Fibroblast of skin of left quadriceps (primary cell): Measurements from ENCODE around the gene TBC1D20.
"Not testable (repeated sequence)": the region's sequence is repeated elsewhere in the genome, so short reads cannot be mapped to it uniquely, and the experiment has no call there.

Experiments
- DNase-seq, 2 experiments: peaks; one replicate each; pipeline ENCODE4 v3.0.0-alpha.2; 2013; ENCODE audit warnings: low read depth in 2 of 2

The TBC1D20 gene

DNA sequence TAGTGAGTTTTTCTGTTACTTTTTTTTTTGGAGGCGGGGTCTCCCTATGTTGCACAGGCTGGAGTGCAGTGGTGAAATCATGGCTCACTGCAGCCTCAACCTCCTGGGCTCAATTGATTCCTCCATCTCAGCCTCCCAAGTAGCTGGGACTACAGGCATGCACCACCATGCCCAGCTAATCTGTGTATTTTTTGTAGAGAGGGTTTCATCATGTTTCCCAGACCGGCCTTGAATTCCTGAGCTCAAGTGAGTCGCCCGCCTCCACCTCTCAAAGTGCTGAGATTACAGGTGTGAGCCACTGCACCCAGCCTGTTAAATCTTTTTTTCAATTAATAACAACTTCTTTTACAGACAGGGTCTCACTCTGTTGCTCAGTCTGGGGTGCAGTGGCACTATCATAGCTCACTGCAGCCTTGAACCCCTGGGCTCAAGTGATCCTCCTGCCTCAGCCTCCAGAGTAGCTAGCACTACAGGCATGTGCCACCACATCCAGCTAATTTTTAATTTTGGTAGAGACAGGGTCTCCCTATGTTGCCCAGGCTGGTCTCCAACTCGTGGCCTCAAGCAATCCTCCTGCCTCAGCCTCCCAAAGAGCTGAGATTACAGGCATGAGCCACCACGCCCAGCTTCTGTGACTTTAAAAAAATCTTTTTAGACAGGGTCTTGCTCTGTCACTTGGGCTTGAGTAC lies 14.4 kb upstream of the TBC1D20 start:
- not testable (repeated sequence) for DNase-seq

DNA sequence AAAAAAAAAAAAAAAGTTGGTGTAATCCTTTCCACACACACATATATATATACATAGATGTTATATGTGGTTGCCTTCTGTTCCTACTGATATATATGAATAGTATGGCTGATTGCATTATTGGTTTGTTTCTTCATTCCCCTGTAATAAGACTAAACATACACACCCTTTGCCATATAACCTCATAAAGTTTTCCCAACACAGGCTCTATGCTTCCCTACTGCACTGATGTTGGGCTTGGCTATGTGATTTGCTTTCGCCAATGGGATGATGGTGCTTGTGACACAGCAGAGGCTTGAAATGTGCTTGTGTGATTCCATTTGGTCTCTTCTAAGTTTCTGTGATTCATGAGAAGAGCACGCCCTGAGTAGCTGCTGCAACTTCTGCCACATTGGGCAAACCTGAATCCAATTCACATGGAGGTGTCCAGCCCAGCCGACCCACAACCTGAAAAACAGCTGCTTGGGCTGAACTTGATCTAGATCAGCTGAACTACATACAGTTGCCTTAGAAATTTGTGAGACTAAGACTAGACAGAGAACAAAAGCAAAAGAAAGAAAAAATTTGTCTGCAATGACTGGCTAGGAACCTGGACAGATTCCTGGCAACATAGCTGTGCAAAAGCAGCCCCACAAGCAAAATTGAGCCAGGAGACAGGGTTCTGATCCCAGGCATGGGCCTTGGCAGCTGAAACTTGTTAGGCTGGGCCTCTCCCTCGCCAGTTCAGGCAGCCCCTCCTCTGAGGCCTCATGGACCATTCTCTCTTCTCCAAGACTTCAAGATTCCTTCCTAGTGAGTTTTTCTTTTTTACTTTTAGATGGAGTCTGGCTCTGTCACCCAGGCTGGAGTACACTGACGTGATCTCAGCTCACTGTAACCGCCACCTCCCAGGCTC lies 13.4 kb upstream of the TBC1D20 start:
- DNase-seq: no peak

DNA sequence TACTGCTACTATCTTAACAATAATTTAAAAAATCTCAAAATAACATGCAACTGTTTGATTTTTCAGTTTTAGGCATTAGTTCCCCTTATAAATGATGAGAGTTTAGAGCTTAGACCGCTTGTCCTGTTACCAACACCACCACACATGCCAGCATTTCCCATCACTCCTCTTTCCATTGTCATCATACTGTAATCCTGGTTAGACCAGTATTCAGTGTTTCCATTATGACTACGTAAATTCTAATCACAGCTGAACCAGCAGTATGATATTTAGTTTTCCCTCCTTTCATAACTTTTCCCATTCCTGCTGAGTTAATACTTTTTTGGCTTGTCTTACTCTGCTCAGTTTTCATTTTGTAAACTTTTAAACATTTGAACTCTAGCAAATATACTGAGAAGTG lies 12.2 kb upstream of the TBC1D20 start:
- no peak for DNase-seq

DNA sequence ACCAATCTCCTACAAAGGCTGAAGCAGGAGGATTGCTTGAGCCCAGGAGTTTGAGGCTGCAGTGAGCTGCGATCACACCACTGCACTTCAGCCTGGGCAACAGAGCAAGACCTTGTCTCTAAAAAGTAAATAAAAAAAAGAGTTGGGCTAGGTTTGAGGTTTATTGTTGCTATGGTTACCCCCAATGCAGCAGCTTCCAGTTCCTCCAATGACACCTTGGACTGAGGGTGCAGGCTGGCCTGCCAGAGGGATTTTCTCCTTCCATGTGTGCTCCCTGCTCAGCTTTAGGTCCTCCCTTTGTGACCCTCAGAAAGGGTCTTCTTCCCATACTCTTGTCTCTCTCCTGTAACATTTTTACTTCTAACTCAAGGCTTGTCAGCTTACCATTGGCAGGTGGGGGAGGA lies 10.6 kb upstream of the TBC1D20 start:
- DNase-seq: no peak

DNA sequence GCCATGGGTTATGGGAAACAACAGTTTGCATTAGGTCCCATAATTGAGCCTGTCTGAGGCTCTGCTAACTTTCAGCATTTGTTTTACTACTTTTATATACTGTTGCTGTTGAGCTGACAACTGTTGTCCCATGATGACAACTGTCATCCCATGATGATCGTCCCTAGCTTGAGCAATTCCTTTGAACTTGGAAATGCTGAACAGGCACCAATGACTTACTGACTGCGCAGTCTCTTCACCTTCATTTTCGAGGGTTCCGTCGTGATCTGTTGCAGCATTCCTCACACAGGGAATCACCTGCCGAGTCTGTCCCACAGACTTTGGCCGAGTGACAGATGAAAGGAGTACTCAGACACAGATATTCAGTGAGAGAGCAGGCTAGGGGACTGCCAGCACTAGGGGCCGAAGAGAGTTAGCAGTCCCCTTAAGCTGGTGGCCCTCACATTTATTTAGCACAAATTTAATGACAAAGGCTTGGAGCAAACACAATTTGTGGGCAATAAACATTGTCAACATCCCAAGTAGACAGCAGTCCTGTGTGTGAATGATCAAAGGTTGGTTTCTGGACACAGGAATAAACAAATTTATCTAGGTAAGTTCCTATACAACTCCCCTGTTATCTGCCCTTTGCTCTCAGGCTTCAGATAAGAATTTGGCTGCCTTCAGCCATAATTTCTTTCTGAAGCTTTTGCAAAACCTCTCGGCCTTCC lies 10.0 kb upstream of the TBC1D20 start:
- no peak for DNase-seq

DNA sequence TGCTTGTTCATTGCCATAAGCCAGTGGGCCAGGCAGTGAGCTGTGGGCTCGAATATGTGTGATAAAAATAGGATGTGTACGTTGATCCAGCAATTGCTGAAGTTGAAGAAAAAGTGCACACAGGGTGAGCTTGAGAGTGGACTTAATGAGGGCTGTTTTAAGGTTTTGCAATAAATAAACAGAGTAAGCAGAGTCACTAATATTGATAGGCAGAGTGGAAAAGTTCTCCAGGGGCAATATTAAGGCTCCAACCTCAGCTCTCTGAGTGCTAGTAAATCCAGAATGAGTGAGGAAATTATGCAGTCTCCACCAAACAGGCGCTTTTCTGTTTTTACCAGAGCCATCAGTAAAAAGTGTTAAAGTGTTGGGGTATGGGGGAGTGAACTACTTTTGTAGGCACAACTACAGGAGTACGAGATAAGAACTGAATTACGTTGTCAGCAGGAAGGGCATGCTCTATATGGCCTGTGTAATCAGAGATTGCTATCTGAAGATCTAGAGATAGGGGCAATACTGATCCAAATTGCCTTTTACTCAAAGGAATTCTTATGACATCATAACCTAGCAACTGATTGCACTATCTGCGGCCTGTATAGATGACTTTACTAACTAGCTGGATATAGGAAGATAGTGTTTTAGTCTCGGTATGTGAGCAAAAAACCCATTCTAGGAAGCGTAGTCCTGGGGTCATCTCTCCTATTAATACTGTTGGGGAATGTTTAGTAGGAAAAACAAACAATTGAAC lies 7.6 kb upstream of the TBC1D20 start:
- DNase-seq: no peak

DNA sequence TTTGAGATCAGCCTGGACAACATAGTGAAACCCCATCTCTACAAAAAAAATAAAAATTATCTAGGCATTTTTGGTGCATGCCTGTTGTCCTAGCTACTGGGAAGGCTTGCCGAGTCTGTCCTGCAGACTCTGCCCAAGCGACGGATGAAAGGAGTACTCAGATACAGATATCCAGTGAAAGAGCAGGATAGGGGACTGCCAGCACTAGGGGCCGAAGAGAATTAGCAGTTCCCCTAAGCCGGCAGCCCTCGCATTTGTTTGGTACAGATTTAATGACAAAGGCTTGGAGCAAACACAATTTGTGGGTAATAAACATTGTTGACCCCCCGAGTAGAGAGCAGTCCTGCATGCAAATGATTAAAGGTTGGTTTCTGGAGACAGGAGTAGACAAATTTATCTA lies 5.4 kb upstream of the TBC1D20 start:
- DNase-seq: no peak

DNA sequence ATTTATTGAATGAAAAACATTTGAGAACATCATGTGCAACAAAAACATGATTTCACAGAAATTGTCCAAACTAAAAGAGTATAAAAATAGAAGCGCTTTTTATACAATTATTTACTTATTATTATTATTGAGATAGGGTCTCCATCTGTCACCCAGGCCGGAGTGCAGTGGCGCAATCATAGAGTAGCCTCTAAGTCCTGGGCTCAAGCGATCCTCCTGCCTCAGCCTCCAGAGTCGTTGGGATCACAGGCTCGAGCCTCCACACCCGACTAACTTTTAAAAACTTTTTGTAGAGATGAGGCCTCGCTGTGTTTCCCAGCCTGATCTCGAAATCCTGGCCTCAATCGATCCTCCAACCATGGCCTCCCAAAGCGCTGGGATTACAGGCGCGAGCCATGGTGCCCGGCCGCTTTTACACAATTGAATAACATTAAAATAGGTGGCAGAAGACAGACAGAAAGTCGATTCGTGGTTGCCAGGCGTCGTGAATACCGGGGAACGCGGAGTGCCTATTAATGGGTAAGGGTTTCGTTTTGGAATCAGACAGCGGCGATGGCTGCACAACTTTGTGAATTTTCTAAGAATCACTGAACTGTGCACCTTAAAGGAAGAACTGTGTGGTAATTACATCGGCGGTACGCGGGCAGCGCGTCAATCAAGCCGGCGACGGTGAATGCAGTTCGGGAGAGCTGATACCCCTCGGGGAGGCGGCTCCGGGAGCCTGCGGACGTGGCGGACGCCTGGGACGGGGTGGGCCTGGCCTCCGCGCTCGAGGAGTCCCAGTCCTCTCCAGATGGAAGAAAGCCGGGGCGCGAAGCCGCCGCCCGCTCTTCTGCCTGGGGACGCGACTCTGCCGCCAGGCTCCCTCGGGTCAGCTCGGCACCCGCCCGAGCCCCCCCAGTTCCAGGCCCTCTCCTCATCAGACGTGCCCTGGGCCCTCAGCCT lies 807 bp downstream of the TBC1D20 start:
- no peak for DNase-seq

DNA sequence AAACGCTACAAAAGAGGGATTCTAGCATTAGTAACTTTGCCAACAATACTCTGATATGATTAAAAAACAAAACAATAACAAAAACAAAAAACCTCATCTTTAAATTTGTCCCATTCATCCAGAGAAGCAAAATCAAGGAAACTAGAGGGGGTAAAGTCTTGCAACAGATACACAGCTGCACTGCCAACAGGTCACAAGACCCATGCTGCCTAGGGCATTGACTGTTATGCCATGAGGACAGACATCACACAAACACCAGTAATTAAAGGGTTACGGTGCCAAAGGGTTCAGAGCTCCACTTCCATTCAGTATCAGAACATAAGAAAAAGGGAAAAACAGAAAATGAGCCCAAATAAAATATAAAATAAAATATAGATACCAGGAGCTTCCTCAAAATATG lies 1.6 kb downstream of the TBC1D20 start:
- DNase-seq: no peak

DNA sequence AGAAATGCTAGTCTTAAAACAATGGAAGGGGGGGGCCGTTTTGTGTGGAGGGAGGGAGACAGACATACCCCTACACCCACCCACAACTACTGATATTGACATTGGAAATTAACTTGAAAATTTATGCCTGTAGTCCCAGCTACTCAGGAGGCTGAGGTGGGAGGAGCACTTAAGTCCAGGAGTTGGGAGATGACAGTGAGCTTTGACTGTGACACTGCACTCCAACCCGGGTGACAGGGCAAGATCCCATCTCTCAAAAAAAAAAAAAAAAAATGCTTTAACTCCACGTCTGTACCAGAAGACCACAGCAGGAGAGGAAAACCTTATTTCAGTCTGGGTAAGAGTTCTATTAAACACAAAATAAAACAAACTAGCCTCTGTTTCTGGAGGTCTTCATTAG lies 2.2 kb downstream of the TBC1D20 start:
- DNase-seq: no peak

DNA sequence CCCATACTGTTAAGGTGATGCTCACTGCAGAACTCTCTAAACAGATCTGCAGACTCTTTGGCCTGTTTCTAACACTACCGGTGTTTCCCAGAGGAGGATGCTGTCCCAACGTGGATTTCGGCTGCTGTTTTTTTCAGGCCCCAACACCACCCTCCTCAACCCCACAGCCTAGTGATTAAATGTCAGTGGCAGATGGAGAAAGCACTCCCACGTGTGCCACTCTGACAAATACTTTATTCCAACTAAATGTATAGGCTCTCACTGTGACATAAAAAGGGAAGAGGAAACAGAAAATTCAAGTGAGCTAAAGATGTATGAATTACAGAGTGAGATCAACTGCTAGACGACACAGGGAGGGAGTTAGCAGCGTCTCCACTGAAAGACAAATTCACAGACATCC lies 3.6 kb downstream of the TBC1D20 start:
- DNase-seq: no peak

DNA sequence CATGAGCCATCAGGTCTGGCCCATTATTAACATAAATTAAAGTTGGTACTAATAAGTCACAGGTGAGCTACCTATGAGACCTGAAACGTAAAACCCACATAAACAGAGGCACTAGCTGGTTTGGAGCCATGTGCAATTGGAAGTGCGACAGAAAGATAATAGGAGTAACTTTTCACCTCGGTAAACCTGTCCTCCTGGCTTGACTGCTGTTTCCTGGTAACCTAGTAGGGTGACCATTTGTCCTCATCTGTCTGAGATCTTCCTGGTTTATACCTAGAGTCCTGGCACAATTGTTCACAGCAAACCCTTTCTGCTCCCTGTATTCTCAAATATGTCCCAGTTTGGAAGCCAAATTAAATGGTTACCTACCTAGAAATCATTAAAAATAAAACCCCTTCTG lies 7.4 kb downstream of the TBC1D20 start:
- DNase-seq: no peak

DNA sequence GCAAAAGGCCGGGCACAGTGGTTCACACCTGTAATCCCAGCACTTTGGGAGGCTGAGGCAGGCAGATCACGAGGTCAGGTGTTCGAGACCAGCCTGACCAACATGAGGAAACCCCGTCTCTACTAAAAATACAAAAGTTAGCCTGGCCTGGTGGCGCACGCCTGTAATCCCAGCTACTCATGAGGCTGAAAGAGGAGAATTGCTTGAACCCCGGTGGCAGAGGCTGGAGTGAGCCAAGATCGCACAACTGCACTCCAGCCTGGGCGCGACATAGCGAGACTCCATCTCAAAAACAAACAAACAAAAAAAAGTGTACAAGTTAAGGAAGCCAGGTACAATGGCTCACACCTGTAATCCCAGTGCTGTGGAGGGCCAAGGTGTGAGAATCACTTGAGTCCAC lies 10.3 kb downstream of the TBC1D20 start:
- DNase-seq: not testable (repeated sequence)

DNA sequence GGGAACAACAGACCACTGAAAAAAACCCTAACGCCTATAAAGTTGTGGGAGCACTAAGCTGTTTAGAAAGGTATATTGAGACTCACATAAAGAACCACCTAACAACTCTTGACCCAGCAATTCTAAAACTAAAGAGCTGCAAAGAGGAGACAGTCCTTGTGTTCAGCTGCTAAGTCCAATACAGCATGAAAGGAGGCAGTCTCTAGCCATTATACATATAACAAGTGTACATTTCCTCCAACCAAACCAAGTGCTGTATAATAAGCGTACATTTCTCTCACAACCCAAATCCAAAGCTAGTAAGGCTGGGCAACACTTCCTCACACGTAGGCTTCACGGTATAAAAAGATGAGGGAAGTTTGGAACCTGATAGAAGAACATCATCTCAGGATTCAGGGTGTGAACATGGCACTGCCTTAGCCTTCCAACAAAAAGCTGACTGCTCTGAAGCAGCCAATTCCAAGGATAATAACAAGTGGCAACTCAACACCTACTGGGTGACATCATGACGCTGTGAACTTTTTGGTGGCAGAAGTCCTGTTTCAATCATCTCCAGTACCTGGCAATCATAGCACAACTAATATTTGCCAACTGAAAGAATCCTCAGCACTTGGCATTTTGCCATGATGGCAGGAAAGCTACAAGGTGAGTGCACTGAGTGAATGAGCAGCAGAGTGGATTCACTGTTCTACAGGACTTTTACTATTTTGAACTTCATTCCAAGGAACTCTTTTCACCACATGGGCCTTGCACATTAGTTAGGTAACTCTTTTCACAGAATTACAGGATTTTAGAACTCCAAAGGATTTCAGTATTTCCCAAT lies 16.6 kb downstream of the TBC1D20 start:
- no peak for DNase-seq

DNA sequence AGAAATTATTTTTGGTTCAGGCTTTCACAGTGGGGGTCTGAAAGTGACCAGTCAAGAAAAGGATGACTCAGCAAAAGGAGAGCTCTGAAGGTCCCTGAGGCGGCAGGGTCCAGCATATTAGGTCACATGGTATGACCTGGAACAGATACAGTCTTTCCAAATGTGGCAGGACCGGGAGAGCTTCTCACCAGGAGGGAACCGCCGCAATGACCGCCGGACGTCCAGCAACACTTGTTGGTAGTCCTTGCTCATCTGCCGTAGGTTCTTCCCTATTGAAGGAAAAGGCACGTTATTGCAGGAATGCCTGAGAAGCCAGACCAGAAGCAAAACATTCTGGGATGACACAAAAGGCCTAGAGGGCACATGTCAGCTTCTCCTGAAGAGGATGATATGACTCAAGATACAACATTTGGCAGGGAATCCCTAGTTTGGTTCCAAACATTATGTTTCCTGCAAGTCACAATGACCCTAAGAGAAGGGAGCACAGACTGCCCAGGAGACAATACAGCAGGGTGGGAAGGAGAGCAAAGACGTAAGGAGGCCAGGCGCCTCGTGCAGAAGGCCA lies 17.4 kb downstream of the TBC1D20 start:
- no peak for DNase-seq

DNA sequence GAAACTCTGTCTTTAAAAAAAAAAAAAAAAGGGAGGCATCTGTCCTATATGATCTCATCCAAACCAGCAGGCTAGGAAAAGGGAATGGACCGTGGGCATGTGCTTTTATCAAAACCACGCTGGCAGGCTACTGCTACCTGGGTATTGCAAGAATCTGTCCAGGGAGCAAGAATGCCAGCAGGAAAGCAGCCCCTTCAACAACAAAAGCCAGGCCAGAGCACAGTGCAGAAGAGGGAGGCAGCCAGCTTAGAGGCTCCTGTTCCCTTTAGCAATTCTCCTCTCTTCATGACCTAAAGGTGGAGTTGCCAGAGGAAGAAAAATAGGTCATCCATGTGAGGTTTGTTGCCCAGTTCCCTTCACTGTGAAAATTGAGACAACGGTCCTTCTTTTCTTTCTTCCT lies 18.2 kb downstream of the TBC1D20 start:
- no peak for DNase-seq

DNA sequence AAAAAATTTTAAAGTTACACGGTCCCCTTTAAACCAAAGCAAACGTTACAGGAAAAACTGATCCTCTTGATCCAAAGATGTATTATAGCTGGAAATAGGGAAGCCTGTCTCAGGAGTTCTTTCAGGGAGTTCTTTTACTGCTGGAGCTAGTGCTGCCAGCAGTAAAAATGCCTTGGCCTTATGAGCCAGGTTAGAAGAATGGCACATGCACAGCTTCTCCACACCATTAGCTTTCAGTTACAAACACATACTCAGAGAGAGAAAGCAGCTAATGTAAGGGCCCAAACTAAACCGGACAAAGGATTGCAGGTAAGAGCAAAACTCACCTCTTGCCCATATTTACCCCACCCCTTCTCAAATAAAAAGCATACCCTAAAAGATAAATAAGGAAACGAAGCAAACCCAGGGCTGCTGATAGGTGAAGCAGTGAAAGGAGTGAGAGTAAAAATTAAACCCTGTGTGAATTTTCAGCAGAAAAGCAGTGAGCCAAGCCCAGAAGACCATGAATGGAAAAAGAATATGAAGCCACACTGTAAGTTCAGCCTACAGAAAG lies 19.0 kb downstream of the TBC1D20 start:
- DNase-seq: no peak

DNA sequence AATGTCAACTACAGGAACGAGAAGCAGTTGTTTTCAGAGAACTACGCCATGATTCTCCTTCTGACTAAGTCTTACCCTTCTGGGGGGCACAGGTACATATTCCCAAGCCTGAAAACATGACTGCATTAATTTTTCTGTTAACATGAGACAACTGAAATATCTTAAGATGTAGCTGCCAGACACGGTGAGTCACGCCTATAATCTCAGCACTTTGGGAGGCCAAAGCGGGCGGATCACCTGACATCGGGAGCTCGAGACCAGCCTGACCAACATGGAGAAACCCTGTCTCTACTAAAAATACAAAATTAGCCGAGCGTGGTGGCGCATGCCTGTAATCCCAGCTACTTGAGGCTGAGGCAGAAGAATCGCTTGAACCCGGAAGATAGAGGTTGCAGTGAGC lies 21.7 kb downstream of the TBC1D20 start:
- DNase-seq: no peak

DNA sequence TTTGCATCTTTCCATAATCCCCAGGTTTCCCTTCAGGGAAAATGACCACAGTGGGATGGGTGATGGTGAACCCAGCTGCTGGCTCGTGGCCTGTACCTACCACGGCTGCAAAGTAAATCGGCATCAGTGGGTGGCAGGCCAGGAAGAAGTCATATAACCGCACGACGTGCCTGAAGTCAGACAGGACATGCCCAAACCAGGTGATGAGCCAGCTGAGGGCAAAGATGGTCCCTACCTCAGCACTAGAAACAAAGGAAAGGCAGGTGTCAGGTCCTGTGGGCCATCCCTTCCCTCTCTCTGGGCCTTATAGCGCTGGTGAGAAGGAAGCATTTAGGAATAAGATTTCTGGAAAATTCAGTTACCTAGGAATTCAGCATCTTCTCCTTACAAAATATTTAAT lies 22.2 kb downstream of the TBC1D20 start:
- DNase-seq: no peak
